ENCODE results near the gene IFITM2. TPM values are rescaled to one million over a fixed set of nuclear protein-coding genes. Genes with fewer than 3 reads are reported as not detected.

Gene IFITM2
- total and polyA plus RNA-seq, 2 of the 4 experiments (the other 2 are of a cell fraction) = 31.2 to 564 TPM

DNA sequence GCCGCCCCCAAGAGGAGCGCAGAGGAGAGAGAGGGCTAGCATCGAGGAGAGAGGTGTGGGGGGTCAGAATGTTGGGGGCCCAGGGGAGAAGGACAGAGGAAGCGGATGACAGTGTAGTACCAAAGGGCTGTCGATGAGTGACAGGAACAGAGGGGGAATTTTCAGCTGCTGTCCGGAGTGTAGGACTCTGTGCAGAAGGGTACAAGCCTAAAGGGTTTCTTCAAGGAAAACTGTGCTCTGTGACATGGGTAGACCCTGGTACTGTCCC lies 34.8 kb upstream of the IFITM2 start:
- 80% methylated on average over 1 of the region's 6 CpGs; no CpG with 5 or more reads in 1 of the 2 experiments for WGBS, 2 experiments (ENCODE audit: extremely low coverage in 2 of 2, insufficient read length in 1 of 2)
- Histone ChIP-seq H3K27me3 (ENCODE audit: control insufficient read depth, insufficient read depth, low read length) (peaks cover 52% of the 10 kb centered on the region), H3K9me1 (ENCODE audit: insufficient read depth, low read length) (no peaks in the 10 kb centered on the region), H2BK15ac (ENCODE audit: low read depth, low read length) (no peak overlapping the region), H2BK120ac (ENCODE audit: low read depth, low read length) (no peak overlapping the region), H3K4ac (ENCODE audit: low read depth, low read length) (no peak overlapping the region), H2BK20ac (ENCODE audit: low read depth, low read length) (no peak overlapping the region), H3K79me1 (ENCODE audit: low read depth in 1 of 2, low read length in 2 of 2) (no peaks in the 10 kb centered on the region), H3K4me3 (ENCODE audit: insufficient read depth, low read depth, low read length) (no peak overlapping the region), H2AFZ (replicated peaks; ENCODE audit: low read length, poor library complexity) (no peak overlapping the region), H3K4me2 (ENCODE audit: low read depth, low read length) (no peak overlapping the region), H2AK9ac (replicated peaks; ENCODE audit: low read depth, low read length, poor library complexity) (no peak overlapping the region), H2AK5ac (ENCODE audit: low read depth, low read length) (no peak overlapping the region), H4K5ac (ENCODE audit: low read depth, low read length) (no peak overlapping the region), H4K91ac (ENCODE audit: insufficient read depth, low read depth, low read length) (no peak overlapping the region), H3K27ac (ENCODE audit: insufficient read depth, low read length) (no peak overlapping the region), H3K56ac (ENCODE audit: extremely low read depth, insufficient read depth, low read length) (no peak overlapping the region), H3K9ac (ENCODE audit: low read depth, low read length) (no peak overlapping the region), H3K23ac (ENCODE audit: low read depth, low read length) (no peak overlapping the region), H3K9me3 (ENCODE audit: control insufficient read depth, insufficient read depth, low read length) (peaks cover 6% of the 10 kb centered on the region), H2BK5ac (ENCODE audit: low read depth, low read length, poor library complexity, severe bottlenecking) (no peak overlapping the region), H3K18ac (ENCODE audit: low read depth, low read length) (no peak overlapping the region), H3K4me1 (ENCODE audit: control insufficient read depth, insufficient read depth, low read length) (no peaks in the 10 kb centered on the region), H4K8ac (ENCODE audit: low read depth in 2 of 2, low read length in 2 of 2) (no peak overlapping the region), H4K20me1 (ENCODE audit: insufficient read depth, low read length) (no peaks in the 10 kb centered on the region), H3K36me3 (ENCODE audit: control insufficient read depth, insufficient read depth, low read length) (no peaks in the 10 kb centered on the region), H3K14ac (replicated peaks; ENCODE audit: low read depth, low read length) (no peak overlapping the region)
- dilution Hi-C loops (cut with HindIII; ENCODE audit: low sequenced_read_pairs, unreplicated experiment) = no loop called here
- intact Hi-C loops (cut with micrococcal nuclease) = no loop called here
- POLR2A ChIA-PET (ENCODE audit: unreplicated experiment) = no interaction called here
- DNase-seq (no peak), ATAC-seq (ENCODE audit: low read depth) (no peak)
- TF ChIP-seq RAD21 (IDR thresholded peaks at IDR 0.05; ENCODE audit: low read length) (no peak), POLR2A (IDR thresholded peaks at IDR 0.05; ENCODE audit: low read depth, low read length) (no peak), SMC3 (IDR thresholded peaks at IDR 0.05; ENCODE audit: low read depth, low read length) (no peak), CHD1 (IDR thresholded peaks at IDR 0.05; ENCODE audit: low read depth, low read length) (no peak), FOS (IDR thresholded peaks at IDR 0.05; ENCODE audit: low read depth, low read length) (no peak), MAZ (IDR thresholded peaks at IDR 0.05; ENCODE audit: borderline replicate concordance, low read depth, low read length) (no peak), RFX5 (IDR thresholded peaks at IDR 0.05; ENCODE audit: low read depth, low read length) (no peak), BHLHE40 (IDR thresholded peaks at IDR 0.05; ENCODE audit: low read depth, low read length) (no peak), MAFK (IDR thresholded peaks at IDR 0.05; ENCODE audit: low read depth, low read length) (no peak), MXI1 (IDR thresholded peaks at IDR 0.05; ENCODE audit: borderline replicate concordance, low read depth, low read length) (no peak), RCOR1 (IDR thresholded peaks at IDR 0.05; ENCODE audit: insufficient replicate concordance, low read length) (no peak)
- TF ChIP-seq, protein P1, sequence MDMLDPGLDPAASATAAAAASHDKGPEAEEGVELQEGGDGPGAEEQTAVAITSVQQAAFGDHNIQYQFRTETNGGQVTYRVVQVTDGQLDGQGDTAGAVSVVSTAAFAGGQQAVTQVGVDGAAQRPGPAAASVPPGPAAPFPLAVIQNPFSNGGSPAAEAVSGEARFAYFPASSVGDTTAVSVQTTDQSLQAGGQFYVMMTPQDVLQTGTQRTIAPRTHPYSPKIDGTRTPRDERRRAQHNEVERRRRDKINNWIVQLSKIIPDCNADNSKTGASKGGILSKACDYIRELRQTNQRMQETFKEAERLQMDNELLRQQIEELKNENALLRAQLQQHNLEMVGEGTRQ (IDR thresholded peaks at IDR 0.05; ENCODE audit: low read depth, low read length) = no peak
- TF ChIP-seq, protein P2, sequence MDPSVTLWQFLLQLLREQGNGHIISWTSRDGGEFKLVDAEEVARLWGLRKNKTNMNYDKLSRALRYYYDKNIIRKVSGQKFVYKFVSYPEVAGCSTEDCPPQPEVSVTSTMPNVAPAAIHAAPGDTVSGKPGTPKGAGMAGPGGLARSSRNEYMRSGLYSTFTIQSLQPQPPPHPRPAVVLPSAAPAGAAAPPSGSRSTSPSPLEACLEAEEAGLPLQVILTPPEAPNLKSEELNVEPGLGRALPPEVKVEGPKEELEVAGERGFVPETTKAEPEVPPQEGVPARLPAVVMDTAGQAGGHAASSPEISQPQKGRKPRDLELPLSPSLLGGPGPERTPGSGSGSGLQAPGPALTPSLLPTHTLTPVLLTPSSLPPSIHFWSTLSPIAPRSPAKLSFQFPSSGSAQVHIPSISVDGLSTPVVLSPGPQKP (IDR thresholded peaks at IDR 0.05; ENCODE audit: borderline replicate concordance, low read depth, low read length) = no peak
- in situ Hi-C loops (cut with MboI; ENCODE audit: low sequenced_read_pairs) = no loop called here
- CTCF ChIA-PET = no interaction called here
- BruUV-seq (replicated peaks) = no TSS peak

Measured in IMR-90 (cell line).